VCaP (cell line): ENCODE measurements around the gene A4GALT.

Source experiments
- H3K27ac ChIP-seq: fragments of 450-650 bp; 2 replicates; pipeline ENCODE4 v1.5.1; 2017
- TF ChIP-seq, protein P1 (sequence below): fragments of 450-650 bp; conservative IDR thresholded peaks from 2 replicates; pipeline ENCODE4 v1.5.1; 2017; ENCODE audit warnings: mild to moderate bottlenecking, moderate library complexity

A4GALT gene

DNA sequence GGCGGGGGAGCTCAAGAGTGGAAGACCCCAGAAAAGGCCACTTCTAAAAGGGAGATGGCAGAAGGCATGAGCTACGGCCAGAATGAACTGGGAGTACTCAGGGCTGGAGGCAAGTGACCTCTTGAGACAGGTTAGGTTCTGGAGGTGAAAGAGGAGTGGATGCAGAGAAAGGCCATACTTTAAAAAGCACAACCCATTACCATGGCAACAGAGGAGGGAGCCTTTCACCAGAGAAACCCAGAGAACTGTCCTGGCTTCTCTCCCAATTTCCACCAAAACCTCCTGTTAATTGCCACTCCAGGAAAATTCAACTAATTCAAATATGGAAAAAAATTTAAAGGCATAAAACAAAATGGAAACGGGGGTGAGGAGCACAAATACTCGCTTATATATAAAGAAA, 15.8 kb downstream of the A4GALT start:
- H3K27ac ChIP-seq = no peak overlapping the region

DNA sequence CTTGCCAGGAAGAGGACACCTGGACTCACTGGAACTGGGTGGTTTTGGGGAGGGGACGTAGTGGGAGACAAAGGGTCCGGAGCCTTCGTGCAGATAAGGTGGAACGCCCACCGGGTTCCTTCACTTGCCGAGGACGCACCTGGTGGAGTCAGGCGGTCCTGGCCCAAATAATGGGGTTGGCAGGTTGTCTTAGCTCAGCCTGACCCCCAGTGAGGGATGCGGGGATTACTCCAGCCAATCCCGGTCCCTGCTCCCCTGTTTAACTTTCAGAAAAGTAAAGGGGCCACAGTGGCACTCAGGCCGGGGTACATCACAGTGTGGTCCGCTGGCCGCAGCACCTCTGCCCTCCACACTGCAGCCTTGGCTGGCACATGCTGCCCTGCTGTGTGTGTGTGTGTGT, 18.0 kb downstream of the A4GALT start:
- H3K27ac ChIP-seq = no peak overlapping the region
- TF ChIP-seq, protein P1, sequence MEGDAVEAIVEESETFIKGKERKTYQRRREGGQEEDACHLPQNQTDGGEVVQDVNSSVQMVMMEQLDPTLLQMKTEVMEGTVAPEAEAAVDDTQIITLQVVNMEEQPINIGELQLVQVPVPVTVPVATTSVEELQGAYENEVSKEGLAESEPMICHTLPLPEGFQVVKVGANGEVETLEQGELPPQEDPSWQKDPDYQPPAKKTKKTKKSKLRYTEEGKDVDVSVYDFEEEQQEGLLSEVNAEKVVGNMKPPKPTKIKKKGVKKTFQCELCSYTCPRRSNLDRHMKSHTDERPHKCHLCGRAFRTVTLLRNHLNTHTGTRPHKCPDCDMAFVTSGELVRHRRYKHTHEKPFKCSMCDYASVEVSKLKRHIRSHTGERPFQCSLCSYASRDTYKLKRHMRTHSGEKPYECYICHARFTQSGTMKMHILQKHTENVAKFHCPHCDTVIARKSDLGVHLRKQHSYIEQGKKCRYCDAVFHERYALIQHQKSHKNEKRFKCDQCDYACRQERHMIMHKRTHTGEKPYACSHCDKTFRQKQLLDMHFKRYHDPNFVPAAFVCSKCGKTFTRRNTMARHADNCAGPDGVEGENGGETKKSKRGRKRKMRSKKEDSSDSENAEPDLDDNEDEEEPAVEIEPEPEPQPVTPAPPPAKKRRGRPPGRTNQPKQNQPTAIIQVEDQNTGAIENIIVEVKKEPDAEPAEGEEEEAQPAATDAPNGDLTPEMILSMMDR = no peak

More for the DNA sequence above, 15.8 kb downstream of the A4GALT start:
- TF ChIP-seq, protein P1 = no peak

DNA sequence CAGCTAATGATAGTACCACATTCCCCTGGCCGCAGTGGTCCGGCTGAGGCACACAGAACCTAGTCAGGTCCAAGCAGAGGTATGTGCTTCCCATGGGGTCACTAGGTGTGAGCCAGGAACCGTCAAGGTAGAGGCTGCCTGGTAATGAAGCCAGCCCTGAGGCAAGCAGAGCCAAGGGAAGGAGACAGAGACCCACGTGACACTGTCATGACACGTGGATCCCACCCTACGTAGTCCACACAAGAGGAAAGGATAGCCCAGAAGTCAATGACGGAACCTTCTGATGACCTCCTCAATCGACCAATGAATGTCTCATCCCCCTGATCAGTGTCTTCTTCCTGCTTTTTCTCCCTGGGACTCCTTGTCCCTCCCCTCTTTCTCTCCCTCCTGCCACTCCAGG, 19.0 kb downstream of the A4GALT start:
- TF ChIP-seq, protein P1 = no peak
- H3K27ac ChIP-seq = no peak overlapping the region

DNA sequence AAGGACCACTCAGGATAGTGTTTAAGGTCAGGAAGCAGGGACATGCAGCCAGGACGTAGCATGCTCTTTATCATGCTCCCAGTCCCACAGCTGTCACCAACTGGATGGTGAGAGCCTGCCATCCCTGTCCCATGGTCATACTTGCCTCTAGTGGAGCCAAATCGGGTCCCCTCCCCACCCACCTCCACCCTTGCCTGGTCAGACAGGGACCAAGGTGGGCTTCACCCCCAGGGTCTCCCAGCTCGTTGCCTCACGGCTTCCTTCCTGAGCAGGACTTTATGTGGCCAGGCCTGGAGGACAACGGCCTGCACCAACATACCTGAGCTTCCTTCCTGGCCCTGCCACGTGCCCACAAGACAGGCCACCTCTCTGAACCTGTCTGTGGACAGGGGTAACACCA, 19.8 kb downstream of the A4GALT start:
- H3K27ac ChIP-seq = no peak overlapping the region
- TF ChIP-seq, protein P1 = no peak

DNA sequence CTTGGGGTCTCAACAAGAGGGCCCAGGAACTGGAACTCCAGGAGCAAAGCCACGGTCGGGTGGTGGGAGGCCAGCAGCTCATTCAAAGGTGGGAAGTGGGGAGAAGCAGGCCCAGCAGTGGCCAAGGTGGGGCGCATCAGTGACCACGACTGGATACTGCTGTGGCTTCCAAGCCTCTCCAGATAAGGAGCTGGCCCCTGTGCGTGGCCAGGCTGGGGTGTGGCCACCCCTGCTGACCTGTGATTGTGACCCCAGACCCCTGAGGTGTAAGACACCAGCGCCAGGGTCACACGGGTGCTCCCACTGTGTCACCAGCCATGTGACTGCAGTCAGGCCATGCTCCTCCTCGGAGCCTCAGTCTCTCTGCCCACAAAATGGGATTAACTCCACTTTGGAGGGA, 20.3 kb downstream of the A4GALT start:
- TF ChIP-seq, protein P1 = no peak
- H3K27ac ChIP-seq = no peak overlapping the region

DNA sequence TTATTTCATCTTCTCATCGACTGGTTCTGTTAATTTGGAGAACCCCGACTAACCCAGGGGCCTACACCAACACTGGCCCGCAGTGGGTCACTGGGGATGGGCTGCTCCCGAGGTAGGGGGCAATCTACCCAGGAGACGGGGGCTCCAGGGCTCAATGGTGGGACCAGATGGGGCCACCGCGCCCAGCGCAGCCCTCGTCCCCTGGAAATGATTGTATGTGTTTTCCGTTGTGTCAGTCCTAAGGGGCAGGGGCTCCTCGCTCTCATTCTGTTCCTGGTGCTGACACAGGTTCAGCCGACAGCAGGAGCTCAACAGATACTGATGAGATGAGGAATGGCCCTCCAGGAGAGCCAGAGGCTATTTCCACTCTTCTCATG, 20.7 kb downstream of the A4GALT start:
- no peak overlapping the region for H3K27ac ChIP-seq
- TF ChIP-seq, protein P1 = no peak

DNA sequence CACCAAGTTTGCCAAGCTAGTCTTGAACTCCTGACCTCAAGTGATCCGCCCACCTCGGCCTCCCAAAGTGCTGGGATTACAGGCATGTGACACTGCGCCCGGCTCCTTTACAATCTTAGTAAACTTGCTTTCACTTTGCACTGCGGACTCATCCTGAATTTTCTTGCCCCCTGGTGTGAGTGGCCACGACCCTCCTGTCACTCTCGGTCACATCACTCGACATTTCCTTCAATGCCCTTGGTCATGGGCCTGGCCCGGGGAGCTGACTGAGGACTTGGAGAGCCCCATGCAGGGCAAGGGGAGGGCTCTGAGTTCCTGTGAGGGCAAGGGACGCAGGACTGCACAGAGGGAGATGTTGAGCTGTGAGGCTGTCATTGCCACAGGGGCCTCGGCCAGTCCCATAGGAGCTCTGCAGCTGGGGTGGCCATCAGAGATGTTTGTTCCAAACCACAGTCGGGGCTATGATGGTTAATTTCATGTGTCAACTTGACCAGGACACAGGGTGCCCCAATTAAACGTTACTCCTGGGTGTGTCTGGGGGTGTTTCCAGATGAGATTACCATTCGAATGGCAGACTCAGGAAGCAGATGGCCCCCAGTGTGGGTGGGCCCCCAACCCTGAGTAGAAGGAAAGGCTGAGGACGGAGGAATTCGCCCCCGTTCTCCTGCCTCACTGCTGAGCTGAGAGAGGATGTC, 21.2 kb downstream of the A4GALT start:
- TF ChIP-seq, protein P1 = no peak
- no peak overlapping the region for H3K27ac ChIP-seq
